ENCODE measurements around the gene CDK5. TPM values are rescaled to one million over a fixed set of nuclear protein-coding genes. Genes with fewer than 3 reads are reported as not detected.

The CDK5 gene
- polyA plus RNA-seq, 1 experiment = 23.8 TPM

DNA sequence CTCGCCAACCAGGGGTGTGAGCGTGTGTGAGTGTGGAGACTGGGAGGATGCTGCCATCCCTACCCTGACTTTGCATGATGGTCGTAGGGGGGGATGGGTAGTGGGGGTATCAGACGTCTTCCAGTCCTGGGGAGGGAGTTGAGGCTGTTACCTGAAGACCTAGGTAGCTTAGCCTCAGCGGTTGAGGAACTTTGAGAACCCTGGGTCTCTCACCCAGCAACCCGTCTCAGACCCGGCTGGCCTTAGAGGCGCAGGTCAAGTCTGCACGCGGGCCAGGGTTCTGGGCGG lies 4.4 kb upstream of the CDK5 start:
- TF ChIP-seq, protein P1, sequence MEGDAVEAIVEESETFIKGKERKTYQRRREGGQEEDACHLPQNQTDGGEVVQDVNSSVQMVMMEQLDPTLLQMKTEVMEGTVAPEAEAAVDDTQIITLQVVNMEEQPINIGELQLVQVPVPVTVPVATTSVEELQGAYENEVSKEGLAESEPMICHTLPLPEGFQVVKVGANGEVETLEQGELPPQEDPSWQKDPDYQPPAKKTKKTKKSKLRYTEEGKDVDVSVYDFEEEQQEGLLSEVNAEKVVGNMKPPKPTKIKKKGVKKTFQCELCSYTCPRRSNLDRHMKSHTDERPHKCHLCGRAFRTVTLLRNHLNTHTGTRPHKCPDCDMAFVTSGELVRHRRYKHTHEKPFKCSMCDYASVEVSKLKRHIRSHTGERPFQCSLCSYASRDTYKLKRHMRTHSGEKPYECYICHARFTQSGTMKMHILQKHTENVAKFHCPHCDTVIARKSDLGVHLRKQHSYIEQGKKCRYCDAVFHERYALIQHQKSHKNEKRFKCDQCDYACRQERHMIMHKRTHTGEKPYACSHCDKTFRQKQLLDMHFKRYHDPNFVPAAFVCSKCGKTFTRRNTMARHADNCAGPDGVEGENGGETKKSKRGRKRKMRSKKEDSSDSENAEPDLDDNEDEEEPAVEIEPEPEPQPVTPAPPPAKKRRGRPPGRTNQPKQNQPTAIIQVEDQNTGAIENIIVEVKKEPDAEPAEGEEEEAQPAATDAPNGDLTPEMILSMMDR (IDR thresholded peaks at IDR 0.05; ENCODE audit: low read depth, low read length) = no peak
- POLR2A ChIA-PET = interaction anchor here (0.6 to 1.0 kb wide), 3 partner anchors 19 to 28 kb away, joined by 3 to 4 read pairs (median 4); partner anchors contain the start of gene FASTK
- CTCF ChIA-PET = interaction anchor here (1.8 kb wide), 1 partner anchor 49 kb away, joined by 11 read pairs; no protein-coding TSS in a partner anchor
- H3K27ac ChIP-seq (ENCODE audit: low read depth, low read length) = peak overlapping the region; percentile 52
- no peak for DNase-seq (ENCODE audit: low read depth, low spot score)
- H3K9me3 ChIP-seq (ENCODE audit: control insufficient read depth, insufficient read depth, low read length) = no peaks in the 10 kb centered on the region; the same call in 1 of the 2 replicates
- H3K4me3 ChIP-seq (ENCODE audit: low read depth, low read length) = peak overlapping the region; percentile 22; the same call in 1 of the 2 replicates
- H3K27me3 ChIP-seq (ENCODE audit: control insufficient read depth, insufficient read depth, low read length) = no peaks in the 10 kb centered on the region

DNA sequence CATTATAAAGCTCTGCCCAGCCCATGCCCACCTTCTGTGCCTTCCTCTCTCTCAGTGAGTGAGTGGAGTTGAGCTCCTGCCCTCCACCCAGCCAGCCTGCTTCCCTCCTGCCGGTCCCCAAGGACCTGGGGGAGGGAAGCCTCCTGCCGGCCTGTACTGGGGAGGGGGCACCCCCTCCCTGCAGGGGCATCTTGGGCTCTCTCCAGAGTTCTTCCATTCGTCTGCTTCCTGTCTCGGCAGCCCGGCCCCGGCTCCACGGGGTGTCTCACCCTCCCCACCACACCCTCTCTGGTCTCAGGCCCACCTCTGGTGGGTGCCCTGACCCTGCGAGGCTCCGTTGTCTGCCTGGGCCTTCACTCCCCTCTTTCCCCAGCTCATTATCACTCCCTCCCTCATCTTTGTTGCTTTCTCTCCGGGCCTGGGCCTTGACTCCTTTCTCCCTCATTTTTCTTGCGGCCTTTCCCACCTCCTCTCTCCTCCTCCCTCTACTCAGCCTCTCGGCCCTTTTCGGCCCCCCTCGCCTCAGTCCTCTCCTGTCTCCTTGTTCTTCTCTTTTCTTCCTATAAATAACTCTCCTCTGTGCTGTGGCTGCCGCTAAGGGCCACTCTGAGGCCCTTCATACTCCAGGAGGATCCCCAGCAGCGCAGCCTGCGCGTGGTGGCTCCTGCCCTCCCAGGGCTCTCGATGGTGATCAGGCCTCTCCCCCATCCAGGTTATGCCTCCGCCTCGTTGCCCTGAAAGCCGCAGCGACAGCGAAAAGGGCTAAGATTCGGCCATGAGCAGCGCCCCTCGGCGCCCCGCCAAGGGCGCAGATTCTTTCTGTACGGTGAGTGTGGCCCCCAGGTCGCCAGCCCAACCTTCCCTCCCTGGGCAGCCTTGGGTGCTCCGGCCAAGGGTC lies 3.8 kb upstream of the CDK5 start:
- ChIA-PET POLR2A (interaction anchor here (0.6 to 1.0 kb wide), 3 partner anchors 19 to 28 kb away, joined by 3 to 4 read pairs (median 4); partner anchors contain the start of gene FASTK), CTCF (interaction anchor here (0.6 to 0.7 kb wide), 4 partner anchors 15 to 88 kb away, joined by 3 to 8 read pairs (median 3); no protein-coding TSS in a partner anchor)
- H3K27me3 ChIP-seq (ENCODE audit: control insufficient read depth, insufficient read depth, low read length) = no peaks in the 10 kb centered on the region
- DNase-seq (ENCODE audit: low read depth, low spot score) = no peak
- H3K27ac ChIP-seq (ENCODE audit: low read depth, low read length) = peak overlapping the region; percentile 52
- H3K9me3 ChIP-seq (ENCODE audit: control insufficient read depth, insufficient read depth, low read length) = no peaks in the 10 kb centered on the region; the same call in 1 of the 2 replicates
- H3K4me3 ChIP-seq (ENCODE audit: low read depth, low read length) = peak overlapping the region; percentile 76
- TF ChIP-seq, protein P1 (IDR thresholded peaks at IDR 0.05; ENCODE audit: low read depth, low read length) = no peak

DNA sequence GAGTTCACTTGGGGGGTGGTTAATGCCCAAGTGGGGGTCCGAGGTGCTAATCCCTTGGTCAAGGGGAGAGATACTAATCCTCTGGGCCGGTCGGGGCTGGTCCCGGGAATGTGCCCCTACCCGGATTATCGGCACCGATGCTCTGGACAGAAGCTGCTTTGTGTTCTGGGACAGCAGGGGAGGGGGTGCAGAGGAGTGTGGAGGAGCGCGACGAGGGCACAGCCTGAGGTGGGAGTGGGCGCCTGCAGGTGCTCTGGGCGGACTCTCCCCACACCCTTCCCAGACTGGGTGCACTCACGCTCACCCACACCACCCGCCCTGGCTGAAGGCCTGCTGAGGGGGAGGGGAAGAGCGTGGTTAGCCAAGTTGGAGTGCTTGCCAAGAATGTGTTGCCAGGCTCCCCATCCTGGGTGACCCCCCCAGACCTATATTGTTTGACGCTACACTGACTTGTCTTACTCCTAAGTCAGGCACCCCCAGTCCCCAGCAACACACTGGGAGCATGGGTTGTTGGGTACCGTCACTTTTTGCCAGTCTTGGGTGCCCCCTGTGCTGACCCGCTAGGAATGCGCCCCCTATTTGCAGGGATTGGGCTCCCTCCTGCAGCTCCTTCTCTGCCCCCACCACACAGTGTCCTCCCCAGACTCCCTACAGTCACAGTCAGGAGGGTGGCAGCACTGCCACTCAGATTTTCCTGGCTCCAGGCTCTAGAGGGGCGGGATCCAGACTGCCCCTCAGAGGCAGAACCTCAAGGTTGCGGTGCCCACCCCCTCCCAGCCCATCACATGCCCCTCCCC lies 2.9 kb upstream of the CDK5 start:
- peak overlapping the region; percentile 21 for H3K27ac ChIP-seq (ENCODE audit: low read depth, low read length)
- ChIA-PET POLR2A (interaction anchor here (0.8 kb wide), 1 partner anchor 20 kb away, joined by 4 read pairs; the partner anchor contains the start of gene FASTK), CTCF (interaction anchor here (0.6 to 1.3 kb wide), 7 partner anchors 16 to 87 kb away, joined by 3 to 8 read pairs (median 3); no protein-coding TSS in a partner anchor)
- H3K27me3 ChIP-seq (ENCODE audit: control insufficient read depth, insufficient read depth, low read length) = no peaks in the 10 kb centered on the region
- no peak for DNase-seq (ENCODE audit: low read depth, low spot score)
- peak overlapping the region; percentile 76 for H3K4me3 ChIP-seq (ENCODE audit: low read depth, low read length)
- H3K9me3 ChIP-seq (ENCODE audit: control insufficient read depth, insufficient read depth, low read length) = no peaks in the 10 kb centered on the region; the same call in 1 of the 2 replicates
- TF ChIP-seq, protein P1 (IDR thresholded peaks at IDR 0.05; ENCODE audit: low read depth, low read length) = no peak

DNA sequence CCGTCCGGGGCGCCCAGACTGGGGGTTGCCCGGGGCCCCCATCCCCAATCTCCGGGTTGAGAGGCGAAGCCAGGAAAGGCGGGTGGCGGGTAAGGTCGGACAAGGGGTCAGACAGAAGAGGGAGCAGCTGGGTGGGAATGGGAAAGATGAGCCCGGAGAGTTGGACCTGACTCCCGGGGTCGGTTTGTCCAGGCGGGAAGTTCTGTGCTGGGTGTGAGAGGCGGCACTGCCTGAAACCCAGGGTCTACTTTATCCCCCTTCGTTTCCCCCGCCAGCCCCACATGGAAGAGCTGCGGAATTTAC lies 2.4 kb upstream of the CDK5 start:
- peak overlapping the region; percentile 21 for H3K27ac ChIP-seq (ENCODE audit: low read depth, low read length)
- CTCF ChIA-PET = interaction anchor here (0.8 to 1.3 kb wide), 3 partner anchors 25 to 43 kb away, joined by 3 to 5 read pairs (median 3); no protein-coding TSS in a partner anchor

More for the DNA sequence above, 2.4 kb upstream of the CDK5 start:
- no peaks in the 10 kb centered on the region; the same call in 1 of the 2 replicates for H3K9me3 ChIP-seq (ENCODE audit: control insufficient read depth, insufficient read depth, low read length)
- H3K27me3 ChIP-seq (ENCODE audit: control insufficient read depth, insufficient read depth, low read length) = no peaks in the 10 kb centered on the region
- peak overlapping the region; percentile 76 for H3K4me3 ChIP-seq (ENCODE audit: low read depth, low read length)
- DNase-seq (ENCODE audit: low read depth, low spot score) = no peak
- POLR2A ChIA-PET = interaction anchor here (0.8 kb wide), 1 partner anchor 21 kb away, joined by 4 read pairs; the partner anchor contains the start of gene FASTK
- TF ChIP-seq, protein P1 (IDR thresholded peaks at IDR 0.05; ENCODE audit: low read depth, low read length) = no peak

Measured in AG04450 (cell line).